Esophagus squamous epithelium (tissue), 5 donors: Measurements from ENCODE around the gene SLFN14. TPM values are rescaled to one million over a fixed set of nuclear protein-coding genes. Genes with fewer than 3 reads are reported as not detected.
"Not testable (repeated sequence)": the region's sequence is repeated elsewhere in the genome, so short reads cannot be mapped to it uniquely, and the experiment has no call there.

Experiments used
- DNase-seq: peaks from one replicate; lab custom pipeline; 2025; lab: John Stamatoyannopoulos, UW
- H3K27ac ChIP-seq, 4 donors: fragments of 200-600 bp; sonication (generic); one replicate each; pipeline ENCODE4 v1.5.1; 2016 to 2019; ENCODE audit warnings: mild to moderate bottlenecking in 1 of 4
- H3K27me3 ChIP-seq, 4 donors: fragments of 200-600 bp; sonication (generic); 1 replicate in 3 of 4; 2 replicates in 1 of 4; pipeline versions ENCODE4 v1.5.1 to v1.6.0; 2017 to 2021; ENCODE audit warnings: antibody characterized with exemption in 1 of 4
- H3K36me3 ChIP-seq, 3 donors: fragments of 200-600 bp; sonication (generic); one replicate each; pipeline ENCODE4 v1.5.1; 2016 to 2019
- H3K4me1 ChIP-seq, 3 donors: fragments of 200-600 bp; sonication (generic); one replicate each; pipeline ENCODE4 v1.5.1; 2017 to 2019
- H3K4me3 ChIP-seq, 4 donors: fragments of 200-600 bp; sonication (generic); 1 replicate in 3 of 4; 2 replicates in 1 of 4; pipeline ENCODE4 v1.5.1; 2016 to 2019; ENCODE audit warnings: mild to moderate bottlenecking in 2 of 4, moderate library complexity in 1 of 4
- H3K9me3 ChIP-seq, 3 donors: fragments of 200-600 bp; sonication (generic); one replicate each; pipeline ENCODE4 v1.5.1; 2016 to 2019
- CTCF ChIP-seq, 6 experiments: fragments of 450-650 bp in 4 of 6; fragments of 200-600 bp in 2 of 6; sonication (generic) in 2 of 6; IDR thresholded peaks; one replicate each; pipeline ENCODE4 v1.5.1; 2016 to 2019; ENCODE audit warnings: antibody characterized with exemption in 6 of 6, mild to moderate bottlenecking in 4 of 6, moderate library complexity in 4 of 6
- POLR2A ChIP-seq, 4 donors: fragments of 450-650 bp; IDR thresholded peaks; one replicate each; pipeline ENCODE4 v1.6.1; 2017; ENCODE audit warnings: antibody characterized with exemption in 4 of 4, mild to moderate bottlenecking in 4 of 4, moderate library complexity in 3 of 4
- WGBS, 2 donors: methylation state at CpG; one replicate each; pipeline ENCODE4 v1.1.5; 2018; 5-methylcytosine and 5-hydroxymethylcytosine counted together
- intact Hi-C: fragments of 100-400 bp; cut with DNase I; formaldehyde crosslinking; loops from one replicate; pipeline ENCODE4 v1.15.0; 2022
- small RNA-seq, 4 donors: library from RNA; depleted of rRNA; stranded (forward); fragments of <200 nt; gene quantifications; one replicate each; pipeline ENCODE3, GENCODE V24; 2016
- total RNA-seq, 4 donors: library from RNA; depleted of rRNA; stranded (reverse); fragments of >200 nt; gene quantifications; one replicate each; pipeline ENCODE4 v1.1.0, GENCODE V29; 2016
- donor health status: DM: yes; HTN: yes; CAD: no.

Gene SLFN14
- total RNA-seq, 4 donors from 2014 or later, result not detected

GRCh38 chr17:35519906-35520442 lies 40.6 kb downstream of the SLFN14 start:
- peaks cover 0 to 46% (median 0%) of the 10 kb centered on the region in 4 donors for H3K27me3 ChIP-seq
- no peak overlapping the region for H3K4me3 ChIP-seq
- 65 to 71% methylated on average over 8 of the region's 8 CpGs for WGBS, 2 donors
- H3K27ac ChIP-seq, result no peak overlapping the region
- no peak for DNase-seq
- peaks cover 0 to 13% (median 0%) of the 10 kb centered on the region in 3 donors for H3K4me1 ChIP-seq
- H3K36me3 ChIP-seq, result no peaks in the 10 kb centered on the region
- no peaks in the 10 kb centered on the region for H3K9me3 ChIP-seq
- intact Hi-C loops, result no loop called here
- TF ChIP-seq POLR2A (IDR thresholded peaks at IDR 0.05), result no peak
- TF ChIP-seq CTCF (IDR thresholded peaks at IDR 0.05), result no peak

- H3K36me3 ChIP-seq, result no peaks in the 10 kb centered on the region
- DNase-seq, result no peak
Observed at GRCh38 chr17:35519439-35519838, 41.2 kb downstream of the SLFN14 start.

GRCh38 chr17:35518431-35518830 lies 42.2 kb downstream of the SLFN14 start:
- Histone ChIP-seq H3K27me3 (peaks cover 0 to 49% (median 0%) of the 10 kb centered on the region in 4 donors), H3K4me1 (peaks cover 0 to 13% (median 0%) of the 10 kb centered on the region in 3 donors)
- H3K4me3 ChIP-seq, H3K36me3 ChIP-seq, DNase-seq, intact Hi-C loops, H3K27ac ChIP-seq, H3K9me3 ChIP-seq: not testable (repeated sequence)
- WGBS, 2 donors, result 88 to 90% methylated on average over 2 to 5 of the region's 5 CpGs

More at GRCh38 chr17:35519439-35519838, 41.2 kb downstream of the SLFN14 start:
- 24 to 42% methylated on average over 3 of the region's 3 CpGs for WGBS, 2 donors
- Histone ChIP-seq H3K4me1 (peaks cover 0 to 13% (median 0%) of the 10 kb centered on the region in 3 donors), H3K27me3 (peaks cover 0 to 49% (median 0%) of the 10 kb centered on the region in 4 donors), H3K27ac (no peak overlapping the region), H3K4me3 (no peak overlapping the region), H3K9me3 (no peaks in the 10 kb centered on the region)
- TF ChIP-seq POLR2A (IDR thresholded peaks at IDR 0.05) (no peak), CTCF (IDR thresholded peaks at IDR 0.05) (no peak)
- intact Hi-C loops, result no loop called here

- H3K4me1 ChIP-seq, result peaks cover 0 to 12% (median 0%) of the 10 kb centered on the region in 3 donors
- 68 to 80% methylated on average over 16 to 17 of the region's 21 CpGs for WGBS, 2 donors
- no peak overlapping the region for H3K27ac ChIP-seq
- no peak for DNase-seq
- H3K27me3 ChIP-seq, result peaks cover 0 to 45% (median 0%) of the 10 kb centered on the region in 4 donors
- TF ChIP-seq POLR2A (IDR thresholded peaks at IDR 0.05) (no peak), CTCF (IDR thresholded peaks at IDR 0.05) (no peak)
- intact Hi-C loops, result no loop called here
- no peak overlapping the region for H3K4me3 ChIP-seq
- H3K36me3 ChIP-seq, result no peaks in the 10 kb centered on the region
- H3K9me3 ChIP-seq, result no peaks in the 10 kb centered on the region
Observed at GRCh38 chr17:35515027-35515426, 45.6 kb downstream of the SLFN14 start.

GRCh38 chr17:35514564-35514963 lies 46.1 kb downstream of the SLFN14 start:
- no peaks in the 10 kb centered on the region for H3K36me3 ChIP-seq
- intact Hi-C loops, result no loop called here
- peaks cover 0 to 8% (median 0%) of the 10 kb centered on the region in 3 donors for H3K4me1 ChIP-seq
- no peaks in the 10 kb centered on the region for H3K9me3 ChIP-seq
- no peak for TF ChIP-seq POLR2A (IDR thresholded peaks at IDR 0.05)
- TF ChIP-seq CTCF (IDR thresholded peaks at IDR 0.05), result no peak
- WGBS, 2 donors, result 41 to 54% methylated on average over 2 of the region's 2 CpGs
- no peak overlapping the region for H3K27ac ChIP-seq
- H3K27me3 ChIP-seq, result peaks cover 0 to 50% (median 0%) of the 10 kb centered on the region in 4 donors
- no peak for DNase-seq
- H3K4me3 ChIP-seq, result no peak overlapping the region

Small RNA genes lying within 50 kb of the gene (small RNA-seq; reads per million reads assigned to genes)
- 0 reads per million in 4 donors for gene AC004134.1
- gene AC015911.1, result 0 reads per million in 4 donors
- gene SNORD7, result 101 to 209 (median 151) reads per million in 4 donors

Other genes with a start within 250 kb of the SLFN14 start
- 10 to 100 TPM in 2 of 4 donors, 1 to 10 TPM in 2; 1.4 to 12.4 (median 10.1) TPM for gene SLFN11, start 187.2 kb downstream of the SLFN14 start, total RNA-seq
- 1 to 10 TPM; 1.3 to 5.0 (median 3.7) TPM for gene SLFN12, start 128.3 kb downstream of the SLFN14 start, total RNA-seq
- gene SLFN13, start 112.1 kb downstream of the SLFN14 start, total RNA-seq, result 1 to 10 TPM; 2.7 to 7.6 (median 5.8) TPM
- 1 to 10 TPM in 3 of 4 donors, under 1 TPM in 1; 0.50 to 3.4 (median 1.2) TPM for gene SLFN12L, start 23.1 kb downstream of the SLFN14 start, total RNA-seq
- gene PEX12, start 17.8 kb upstream of the SLFN14 start, total RNA-seq, result 1 to 10 TPM in 3 of 4 donors, under 1 TPM in 1; 0.95 to 4.4 (median 3.6) TPM
- gene AP2B1, start 26.5 kb upstream of the SLFN14 start, total RNA-seq, result 10 to 100 TPM in 3 of 4 donors, 1 to 10 TPM in 1; 9.7 to 99.4 (median 37.4) TPM
- 1 to 10 TPM in 2 of 4 donors, under 1 TPM in 2; 0.34 to 1.5 (median 0.89) TPM for gene RASL10B, start 170.8 kb upstream of the SLFN14 start, total RNA-seq
- not detected for gene GAS2L2, start 192.4 kb upstream of the SLFN14 start, total RNA-seq
- gene C17orf50, start 200.1 kb upstream of the SLFN14 start, total RNA-seq, result not detected
- 10 to 100 TPM; 29.1 to 61.0 (median 35.2) TPM for gene MMP28, start 234.8 kb upstream of the SLFN14 start, total RNA-seq
- 100 to 1,000 TPM in 1 of 4 donors, 10 to 100 TPM in 3; 48.7 to 111 (median 66.7) TPM for gene TAF15, start 248.7 kb upstream of the SLFN14 start, total RNA-seq